Measurements from ENCODE around the gene L1CAM. TPM values are rescaled to one million over a fixed set of nuclear protein-coding genes. Genes with fewer than 3 reads are reported as not detected.
A peak's percentile ranks its signal among the peaks of the same experiment; 100 is the strongest.

L1CAM gene
- total and polyA plus RNA-seq, 2 donors (not counting 1 experiment from before 2014, with no cell fraction given), result 9.4 to 19.9 TPM

GRCh38 chrX:153913211-153913610 lies 27.2 kb upstream of the L1CAM start:
- peaks cover 0 to 47% of the 10 kb centered on the region in 2 experiments for H3K36me3 ChIP-seq (replicated peaks in 1 of 2; ENCODE audit: control extremely low read depth in 1 of 2, control insufficient read depth in 1 of 2, extremely low read depth in 1 of 2, insufficient read depth in 2 of 2, low read length in 1 of 2)
- CTCF ChIA-PET, result interaction anchor here (0.9 kb wide), 1 partner anchor 10 kb away, joined by 3 read pairs; no protein-coding TSS in a partner anchor

GRCh38 chrX:153911798-153912197 lies 25.8 kb upstream of the L1CAM start:
- H3K27me3 Mint-ChIP-seq, result no peaks in the 10 kb centered on the region
- H3K27ac Mint-ChIP-seq, result peak overlapping the region; percentile 32
- no peak for TF ChIP-seq CTCF (IDR thresholded peaks at IDR 0.05)
- no peak for TF ChIP-seq EZH2 (IDR thresholded peaks at IDR 0.05; ENCODE audit: borderline replicate concordance, insufficient read depth, low read depth, low read length, poor library complexity, severe bottlenecking)
- H3K4me3 ChIP-seq (ENCODE audit: control extremely low read depth in 1 of 5, extremely low read depth in 1 of 5, insufficient read depth in 1 of 5, low read depth in 2 of 5, low read length in 4 of 5), result no peak overlapping the region
- WGBS (ENCODE audit: insufficient coverage), result 100% methylated on average over 2 of the region's 6 CpGs
- intact Hi-C loops (cut with micrococcal nuclease), result no loop called here
- H2AFZ ChIP-seq (ENCODE audit: insufficient read depth, low read depth, low read length, poor library complexity, severe bottlenecking), result no peak overlapping the region
- no peaks in the 10 kb centered on the region for H3K9me3 Mint-ChIP-seq (ENCODE audit: insufficient read depth)
- POLR2A ChIA-PET, result no interaction called here
- peaks cover 4% of the 10 kb centered on the region for H3K79me2 ChIP-seq (ENCODE audit: control insufficient read depth, insufficient read depth, low read length)
- CTCF ChIA-PET, result interaction anchor here (1.5 kb wide), 1 partner anchor 13 kb away, joined by 5 read pairs; no protein-coding TSS in a partner anchor
- H3K9ac ChIP-seq (ENCODE audit: low read length), result no peak overlapping the region
- no peak overlapping the region for H3K4me3 Mint-ChIP-seq
- no peak overlapping the region for H3K27ac ChIP-seq (ENCODE audit: low read length in 2 of 2)
- no peaks in the 10 kb centered on the region for H3K4me1 Mint-ChIP-seq
- no peaks in the 10 kb centered on the region for H3K9me3 ChIP-seq (ENCODE audit: control extremely low read depth in 1 of 3, control insufficient read depth in 2 of 3, insufficient read depth in 1 of 3, low read length in 2 of 3)
- peaks cover 50% of the 10 kb centered on the region for H4K20me1 ChIP-seq (ENCODE audit: control insufficient read depth, insufficient read depth, low read length, poor library complexity, severe bottlenecking)
- no peaks in the 10 kb centered on the region for H3K4me1 ChIP-seq (ENCODE audit: control insufficient read depth in 2 of 2, insufficient read depth in 2 of 2, low read length in 2 of 2)
- DNase-seq (no peak), ATAC-seq (ENCODE audit: low read depth) (no peak)
- H3K36me3 ChIP-seq (replicated peaks in 1 of 2; ENCODE audit: control extremely low read depth in 1 of 2, control insufficient read depth in 1 of 2, extremely low read depth in 1 of 2, insufficient read depth in 2 of 2, low read length in 1 of 2), result peaks cover 0 to 51% of the 10 kb centered on the region in 2 experiments
- no peaks in the 10 kb centered on the region for H3K27me3 ChIP-seq (replicated peaks in 1 of 4; ENCODE audit: control extremely low read depth in 1 of 4, control insufficient read depth in 3 of 4, insufficient read depth in 4 of 4, low read length in 3 of 4)
- no peak overlapping the region for H3K4me2 ChIP-seq (replicated peaks; ENCODE audit: low read depth, low read length, poor library complexity, severe bottlenecking)

More at GRCh38 chrX:153913211-153913610, 27.2 kb upstream of the L1CAM start:
- Histone ChIP-seq H3K27me3 (replicated peaks in 1 of 4; ENCODE audit: control extremely low read depth in 1 of 4, control insufficient read depth in 3 of 4, insufficient read depth in 4 of 4, low read length in 3 of 4) (no peaks in the 10 kb centered on the region), H3K4me2 (replicated peaks; ENCODE audit: low read depth, low read length, poor library complexity, severe bottlenecking) (no peak overlapping the region), H3K9me3 (ENCODE audit: control extremely low read depth in 1 of 3, control insufficient read depth in 2 of 3, insufficient read depth in 1 of 3, low read length in 2 of 3) (no peaks in the 10 kb centered on the region), H3K79me2 (ENCODE audit: control insufficient read depth, insufficient read depth, low read length) (peaks cover 7% of the 10 kb centered on the region), H3K4me1 (ENCODE audit: control insufficient read depth in 2 of 2, insufficient read depth in 2 of 2, low read length in 2 of 2) (no peaks in the 10 kb centered on the region), H3K27ac (ENCODE audit: low read length in 2 of 2) (no peak overlapping the region), H3K9ac (ENCODE audit: low read length) (no peak overlapping the region), H4K20me1 (ENCODE audit: control insufficient read depth, insufficient read depth, low read length, poor library complexity, severe bottlenecking) (peaks cover 54% of the 10 kb centered on the region), H2AFZ (ENCODE audit: insufficient read depth, low read depth, low read length, poor library complexity, severe bottlenecking) (no peak overlapping the region), H3K4me3 (ENCODE audit: control extremely low read depth in 1 of 5, extremely low read depth in 1 of 5, insufficient read depth in 1 of 5, low read depth in 2 of 5, low read length in 4 of 5) (no peak overlapping the region)
- intact Hi-C loops (cut with micrococcal nuclease), result no loop called here
- H3K4me3 Mint-ChIP-seq, result no peak overlapping the region
- H3K27me3 Mint-ChIP-seq, result no peaks in the 10 kb centered on the region
- POLR2A ChIA-PET, result interaction anchor here (0.6 kb wide), 1 partner anchor 615 kb away, joined by 5 read pairs; no protein-coding TSS in a partner anchor
- H3K27ac Mint-ChIP-seq, result no peak overlapping the region
- WGBS (ENCODE audit: insufficient coverage), result 100% methylated on average over 4 of the region's 17 CpGs
- no peak for TF ChIP-seq CTCF (IDR thresholded peaks at IDR 0.05)
- no peak for TF ChIP-seq EZH2 (IDR thresholded peaks at IDR 0.05; ENCODE audit: borderline replicate concordance, insufficient read depth, low read depth, low read length, poor library complexity, severe bottlenecking)
- ATAC-seq (ENCODE audit: low read depth) (no peak), DNase-seq (no peak)
- no peaks in the 10 kb centered on the region for H3K4me1 Mint-ChIP-seq
- no peaks in the 10 kb centered on the region for H3K9me3 Mint-ChIP-seq (ENCODE audit: insufficient read depth)
